Measurements from ENCODE around the gene TMEM171.

Gene TMEM171, protein sequence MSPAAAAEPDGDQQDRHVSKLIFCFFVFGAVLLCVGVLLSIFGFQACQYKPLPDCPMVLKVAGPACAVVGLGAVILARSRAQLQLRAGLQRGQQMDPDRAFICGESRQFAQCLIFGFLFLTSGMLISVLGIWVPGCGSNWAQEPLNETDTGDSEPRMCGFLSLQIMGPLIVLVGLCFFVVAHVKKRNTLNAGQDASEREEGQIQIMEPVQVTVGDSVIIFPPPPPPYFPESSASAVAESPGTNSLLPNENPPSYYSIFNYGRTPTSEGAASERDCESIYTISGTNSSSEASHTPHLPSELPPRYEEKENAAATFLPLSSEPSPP

GRCh38 chr5:73120222-73121118, at the start of gene TMEM171:
TMEM171 (plus strand) TSS chr5:73120575; CDS start chr5:73123374, 2,799 bp downstream.
- peak; percentile 53 for DNase-seq

GRCh38 chr5:73081093-73081492, 39.3 kb upstream of the TMEM171 start:
- DNase-seq, result no peak

DNA sequence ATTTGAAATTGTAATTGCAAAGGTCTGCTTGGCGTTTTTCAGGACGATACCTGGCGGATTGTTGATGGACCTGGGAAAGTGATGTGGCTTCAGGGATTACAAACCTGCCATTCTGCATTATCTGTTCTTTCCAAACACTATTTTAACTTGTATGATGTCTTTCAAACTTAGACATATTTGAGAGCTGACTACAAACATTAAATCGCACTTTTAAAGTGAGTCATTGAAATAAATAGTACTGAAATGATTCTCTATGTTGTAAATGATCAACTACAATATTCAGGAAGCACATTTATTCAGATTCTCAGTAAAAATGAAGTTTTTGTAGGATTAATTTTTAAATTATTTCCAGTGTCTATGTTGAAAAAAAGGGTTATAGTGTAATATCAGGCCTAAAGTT, 32.3 kb upstream of the TMEM171 start:
- DNase-seq, result no peak

DNA sequence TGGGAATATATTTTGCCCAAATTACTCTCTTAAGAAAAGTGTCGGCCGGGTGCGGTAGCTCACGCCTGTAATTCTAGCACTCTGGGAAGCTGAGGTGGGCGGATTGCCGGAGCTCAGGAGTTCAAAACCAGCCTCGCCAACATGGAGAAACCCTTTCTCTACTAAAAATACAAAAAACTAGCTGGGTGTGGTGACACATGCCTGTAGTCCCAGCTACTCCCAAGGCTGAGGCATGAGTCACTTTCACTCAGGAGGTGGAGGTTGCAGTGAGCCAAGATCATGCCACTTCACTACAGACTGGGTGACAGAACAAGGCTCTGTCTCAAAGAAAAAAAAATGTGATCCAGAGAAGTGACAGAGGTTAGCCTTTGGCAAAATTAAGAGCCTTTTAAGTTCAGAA, 26.4 kb upstream of the TMEM171 start:
- no peak for DNase-seq

DNA sequence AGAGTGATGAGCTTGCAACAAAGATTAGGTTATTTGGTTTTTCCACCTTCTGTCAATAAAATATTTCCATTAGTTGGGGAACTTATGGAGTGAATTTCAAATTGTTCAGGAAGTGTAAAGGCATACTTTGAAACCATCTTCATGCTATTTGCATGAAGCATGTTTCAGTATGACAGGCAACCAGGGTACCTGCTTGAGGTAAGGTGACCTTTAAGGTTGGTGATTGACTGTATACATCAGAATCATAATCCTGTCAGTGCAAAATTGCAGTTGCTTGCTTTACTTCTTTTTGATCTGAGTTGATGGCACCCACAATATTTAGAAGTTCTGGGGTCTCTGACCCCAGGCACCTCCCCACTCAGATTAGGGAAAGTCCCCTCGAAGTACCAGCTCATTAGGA, 26.0 kb upstream of the TMEM171 start:
- DNase-seq, result no peak

DNA sequence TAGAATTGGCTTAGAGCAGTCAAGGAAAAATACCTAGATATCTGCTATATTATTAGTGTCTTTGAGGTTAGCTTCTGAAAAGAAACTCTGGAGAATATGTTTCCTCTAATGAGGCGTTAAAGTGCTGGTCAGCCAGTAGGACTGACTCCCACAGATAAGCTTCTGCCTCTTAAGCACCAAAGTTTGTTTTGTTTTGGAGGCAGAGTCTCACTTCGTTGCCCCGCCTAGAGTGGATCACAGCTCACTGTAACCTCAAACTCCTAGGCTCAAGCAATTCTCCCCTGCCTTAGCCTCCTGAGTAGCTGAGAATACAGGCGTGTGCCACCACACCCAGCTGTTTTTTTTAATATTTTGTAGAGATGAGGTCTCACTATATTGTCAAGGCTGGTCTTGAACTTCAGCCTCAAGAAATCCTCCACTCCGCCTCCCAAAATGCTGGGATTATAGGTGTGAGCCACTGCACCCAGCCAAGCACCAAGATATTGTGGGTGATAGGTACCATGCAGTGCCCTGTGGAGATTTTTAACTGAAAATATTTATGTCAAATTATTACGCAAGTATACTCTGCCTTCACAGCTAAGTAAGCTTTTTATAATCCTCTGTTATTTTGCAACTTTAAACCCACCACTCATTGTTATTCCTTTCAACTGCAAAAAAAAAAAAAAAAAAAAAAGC, 24.7 kb upstream of the TMEM171 start:
- DNase-seq, result no peak

DNA sequence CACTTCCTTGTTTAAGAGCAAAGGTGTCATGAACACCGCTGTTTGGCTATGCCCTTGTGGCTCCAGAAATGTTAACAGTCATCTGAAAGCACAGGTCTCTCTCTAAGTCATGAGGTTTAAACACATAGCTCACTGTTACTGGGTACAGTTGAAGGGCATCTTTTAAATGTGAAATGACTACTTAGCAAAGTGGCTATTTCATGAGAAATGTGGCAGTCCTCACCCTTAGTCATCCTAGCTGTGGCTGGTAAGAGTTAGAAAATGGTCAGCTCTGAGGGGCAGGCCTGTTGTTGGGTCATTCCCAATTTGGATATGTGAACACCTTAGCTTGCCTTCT, 24.2 kb upstream of the TMEM171 start:
- no peak for DNase-seq

GRCh38 chr5:73097740-73098139, 22.6 kb upstream of the TMEM171 start:
- DNase-seq, result no peak

GRCh38 chr5:73100109-73100508, 20.3 kb upstream of the TMEM171 start:
- DNase-seq, result no peak

- no peak for DNase-seq
Measured at GRCh38 chr5:73103870-73104299, 16.5 kb upstream of the TMEM171 start.

DNA sequence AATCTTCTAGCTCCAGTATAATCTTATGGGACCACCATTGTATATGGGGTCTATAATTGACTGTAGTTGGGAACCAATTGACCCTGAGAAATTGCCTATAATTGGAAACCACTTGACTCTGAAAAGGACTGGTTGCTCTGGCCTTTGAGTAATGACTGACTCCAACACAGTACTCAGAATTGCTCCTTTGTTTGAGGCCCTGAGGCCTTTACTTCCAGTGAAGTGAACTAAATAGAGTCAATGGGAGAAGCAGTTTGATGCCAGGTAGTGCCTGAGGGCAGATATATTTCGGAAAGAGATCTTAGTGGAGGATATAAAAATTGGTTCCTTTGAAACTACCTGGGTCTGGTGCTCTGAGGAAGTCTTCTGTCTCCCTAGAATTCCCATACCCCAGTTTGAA, 16.0 kb upstream of the TMEM171 start:
- DNase-seq, result no peak

DNA sequence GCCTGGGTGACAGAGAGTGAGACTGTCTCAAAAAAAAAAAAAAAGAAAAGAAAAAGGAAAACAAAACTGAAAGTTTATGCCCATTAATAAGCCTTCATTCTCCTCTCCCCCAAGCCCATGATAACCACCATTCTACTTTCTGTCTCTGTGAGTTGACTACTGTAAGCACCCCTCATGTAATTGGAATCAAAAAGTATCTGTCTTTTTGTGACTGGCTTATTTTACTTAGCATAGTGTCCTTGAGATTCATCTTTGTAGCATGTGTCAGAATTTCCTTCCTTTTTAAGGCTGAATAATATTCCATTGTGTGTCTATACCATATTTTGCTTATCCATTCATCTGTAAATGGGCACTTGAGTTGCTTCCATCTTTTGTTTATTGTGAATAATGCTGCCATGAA, 14.0 kb upstream of the TMEM171 start:
- DNase-seq, result no peak

GRCh38 chr5:73110190-73110589, 10.2 kb upstream of the TMEM171 start:
- no peak for DNase-seq

DNA sequence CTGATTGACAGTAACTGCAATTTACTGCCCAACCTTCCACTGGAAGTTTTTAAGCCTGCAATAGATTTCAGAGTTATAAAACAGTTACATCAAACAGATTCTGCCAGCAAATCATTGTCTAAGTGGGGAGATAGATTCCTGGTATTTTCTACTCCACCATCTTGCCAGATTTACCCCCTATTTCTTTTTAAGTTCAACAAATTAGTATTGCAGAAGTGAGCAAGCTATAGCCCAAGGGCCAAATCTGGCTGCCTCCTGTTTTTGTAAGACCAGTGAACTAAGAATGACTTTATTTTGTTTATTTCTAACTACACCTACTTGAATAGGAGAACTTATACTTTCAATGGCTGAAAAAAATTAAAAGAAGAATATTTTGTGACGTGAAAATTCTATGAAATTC, 8.8 kb upstream of the TMEM171 start:
- no peak for DNase-seq

GRCh38 chr5:73112359-73112758, 8.0 kb upstream of the TMEM171 start:
- DNase-seq, result no peak

DNA sequence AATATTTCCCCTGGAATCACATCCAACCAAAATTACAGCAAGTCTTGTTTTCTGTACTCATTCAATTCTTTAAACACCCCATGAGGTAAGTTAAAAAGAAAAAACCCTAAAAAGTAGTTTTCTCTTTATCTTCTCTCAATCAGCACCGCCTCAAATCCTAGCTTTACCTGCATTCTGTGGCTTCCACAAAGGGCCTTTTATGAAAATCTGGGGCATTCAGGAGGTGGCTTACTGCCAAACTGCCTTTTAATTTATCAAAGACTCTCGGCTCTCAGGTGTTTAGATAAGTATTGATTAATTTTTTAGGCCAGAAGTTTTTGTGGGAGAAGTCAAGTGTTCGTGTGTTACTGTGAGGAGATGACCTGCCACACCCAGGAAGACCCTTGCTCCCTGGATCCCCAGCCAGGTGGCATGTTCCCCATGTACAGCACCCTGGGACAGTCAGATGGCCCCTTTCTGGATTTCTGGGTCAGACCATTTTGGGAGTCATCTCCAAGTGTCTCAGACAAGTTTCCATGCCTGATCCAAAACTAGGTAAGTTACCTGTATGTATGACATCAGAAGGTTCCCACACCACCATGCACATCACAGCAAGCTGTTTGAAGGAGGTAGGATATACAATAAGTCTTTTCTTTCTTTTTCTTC, 6.2 kb upstream of the TMEM171 start:
- no peak for DNase-seq

DNA sequence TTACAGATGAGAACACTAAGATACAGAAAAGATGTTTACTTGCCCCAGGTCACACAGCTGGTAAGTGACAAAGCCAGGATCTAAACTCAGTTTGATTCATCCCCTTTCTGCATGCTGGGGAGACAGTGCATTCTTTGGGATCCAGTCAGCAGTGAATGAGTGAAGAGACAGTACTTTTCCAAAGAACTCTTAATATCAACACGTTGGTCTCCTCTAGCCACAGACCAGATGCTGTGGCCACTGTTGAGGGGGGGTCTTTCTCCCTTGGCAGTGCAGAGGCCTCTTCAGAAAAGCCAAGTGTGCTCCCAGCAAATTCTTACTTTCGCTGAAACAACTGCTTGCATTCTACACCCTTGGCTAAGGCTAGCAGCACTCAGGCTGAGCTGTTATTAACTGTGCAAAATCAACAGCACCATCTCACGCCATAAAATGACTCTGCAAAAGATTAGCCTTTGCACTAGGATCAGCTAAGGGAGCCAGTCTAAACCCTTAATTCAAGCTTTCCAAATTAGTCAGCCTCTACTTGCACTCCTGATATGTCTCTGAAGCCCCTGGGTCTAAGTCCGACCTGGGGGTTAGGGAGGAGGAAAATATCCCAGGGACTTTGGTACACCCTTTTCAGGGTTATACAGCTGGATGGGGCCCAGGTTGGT, 4.8 kb upstream of the TMEM171 start:
- DNase-seq, result no peak

DNA sequence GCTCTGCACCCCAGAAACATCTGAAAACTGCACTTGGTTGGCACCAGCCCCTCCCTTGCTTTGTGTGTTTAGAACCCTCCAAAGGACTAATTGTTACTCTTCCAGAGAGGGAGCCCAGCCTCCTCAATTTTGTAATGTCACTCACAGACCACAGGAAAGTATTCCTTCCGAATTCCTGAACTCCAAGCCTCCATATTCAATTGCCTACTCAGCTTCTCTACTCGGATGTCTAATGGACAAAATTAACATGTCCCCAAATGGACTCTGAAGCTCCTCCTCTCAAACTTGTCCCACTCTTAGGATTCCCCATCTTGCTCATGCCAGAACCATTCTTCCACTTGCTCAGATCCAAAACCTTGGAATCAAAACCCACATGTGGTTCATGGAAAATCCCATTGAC, 3.9 kb upstream of the TMEM171 start:
- DNase-seq, result no peak

DNA sequence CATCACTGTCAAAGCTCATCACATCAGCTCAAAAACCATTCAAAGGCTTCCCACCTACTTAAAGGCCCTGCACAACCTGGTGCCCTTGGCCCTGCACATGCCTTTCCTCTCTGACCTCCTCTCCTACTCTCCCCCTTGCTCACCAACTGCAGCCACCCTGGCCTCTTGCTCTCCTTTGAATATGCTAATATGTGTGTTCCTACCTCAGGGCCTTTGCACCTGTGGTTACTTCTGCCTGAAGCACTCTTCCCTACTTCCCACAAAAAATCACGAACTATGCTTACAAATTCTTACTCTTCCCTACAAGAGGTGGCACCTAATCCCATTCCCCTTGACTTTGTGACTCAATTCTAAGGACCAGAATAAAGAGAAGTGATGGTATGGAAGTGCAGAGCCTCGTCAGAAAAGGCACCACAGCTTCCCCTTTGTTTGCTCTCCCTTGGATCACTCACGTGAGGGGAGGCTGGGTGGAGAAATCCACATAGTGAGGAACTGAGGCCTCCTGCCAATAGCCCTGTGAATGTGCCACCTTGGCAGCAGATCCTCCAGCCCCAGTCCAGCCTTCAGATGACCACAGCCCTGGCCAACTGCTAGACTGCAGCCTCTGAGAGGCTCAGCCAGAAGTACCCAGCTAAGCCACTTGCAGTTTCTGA, 3.2 kb upstream of the TMEM171 start:
- no peak for DNase-seq

GRCh38 chr5:73118391-73118973, 1.9 kb upstream of the TMEM171 start:
- no peak for DNase-seq

DNA sequence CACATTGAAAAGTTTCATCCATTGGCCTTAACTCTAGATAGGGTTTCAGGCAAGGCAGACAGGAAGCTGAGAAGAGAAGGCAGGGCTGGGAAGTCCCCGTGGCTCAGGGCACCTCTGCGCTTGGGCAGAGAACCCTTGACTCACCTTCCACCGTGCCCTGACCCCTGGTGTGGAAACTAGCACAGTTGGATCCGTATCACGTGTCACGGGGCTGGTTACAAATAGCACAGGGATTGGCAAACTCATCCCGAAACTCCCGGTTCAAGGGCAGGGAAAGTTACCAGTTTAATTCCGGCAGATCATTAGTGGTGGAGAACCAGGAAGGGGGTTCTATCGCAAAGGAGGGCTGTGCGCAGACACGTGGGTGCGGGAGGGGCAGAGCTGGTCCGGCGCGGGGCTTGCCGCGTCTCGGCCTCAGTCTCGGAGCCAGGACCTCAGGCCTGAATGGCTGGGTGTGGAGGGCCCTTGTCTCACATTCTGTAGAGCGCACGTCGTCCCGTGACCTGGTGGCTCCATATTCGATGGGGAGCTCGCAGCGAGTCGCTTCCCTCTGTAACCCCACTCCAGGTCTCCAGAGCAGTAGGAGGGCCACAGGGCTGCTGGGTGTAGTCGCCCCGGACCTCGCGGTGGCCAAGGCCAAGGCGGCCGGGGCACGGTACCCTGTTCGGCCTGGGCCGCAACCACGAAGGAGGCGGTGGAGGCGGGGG, 771 bp upstream of the TMEM171 start:
- peak; percentile 41 for DNase-seq
